ENCODE results near the gene CCDC169. TPM values are rescaled to one million over a fixed set of nuclear protein-coding genes. Genes with fewer than 3 reads are reported as not detected.

The CCDC169 gene
- total and polyA plus RNA-seq, 2 of the 4 experiments (the other 2 are of a cell fraction), result 0.54 to 0.62 TPM

- Histone ChIP-seq H2BK15ac (ENCODE audit: low read depth, low read length) (no peak overlapping the region), H3K18ac (ENCODE audit: low read depth, low read length) (no peak overlapping the region), H3K4ac (ENCODE audit: low read depth, low read length) (no peak overlapping the region), H3K27ac (ENCODE audit: insufficient read depth, low read length) (no peak overlapping the region), H2AFZ (replicated peaks; ENCODE audit: low read length, poor library complexity) (no peak overlapping the region), H2BK5ac (ENCODE audit: low read depth, low read length, poor library complexity, severe bottlenecking) (no peak overlapping the region), H3K23ac (ENCODE audit: low read depth, low read length) (no peak overlapping the region), H4K8ac (ENCODE audit: low read depth in 2 of 2, low read length in 2 of 2) (no peak overlapping the region), H4K91ac (ENCODE audit: insufficient read depth, low read depth, low read length) (no peak overlapping the region), H3K4me1 (ENCODE audit: control insufficient read depth, insufficient read depth, low read length) (peaks cover 5% of the 10 kb centered on the region; the same call in 1 of the 2 replicates), H3K4me2 (ENCODE audit: low read depth, low read length) (no peak overlapping the region), H3K9ac (ENCODE audit: low read depth, low read length) (no peak overlapping the region), H2AK9ac (replicated peaks; ENCODE audit: low read depth, low read length, poor library complexity) (no peak overlapping the region), H4K5ac (ENCODE audit: low read depth, low read length) (no peak overlapping the region), H3K79me1 (ENCODE audit: low read depth in 1 of 2, low read length in 2 of 2) (peaks cover 3 to 57% of the 10 kb centered on the region in 2 experiments), H3K14ac (replicated peaks; ENCODE audit: low read depth, low read length) (no peak overlapping the region), H3K36me3 (ENCODE audit: control insufficient read depth, insufficient read depth, low read length) (peaks cover 6% of the 10 kb centered on the region), H3K9me3 (ENCODE audit: control insufficient read depth, insufficient read depth, low read length) (no peaks in the 10 kb centered on the region), H3K4me3 (ENCODE audit: insufficient read depth, low read depth, low read length) (no peak overlapping the region), H2BK120ac (ENCODE audit: low read depth, low read length) (no peak overlapping the region), H3K56ac (ENCODE audit: extremely low read depth, insufficient read depth, low read length) (no peak overlapping the region), H2AK5ac (ENCODE audit: low read depth, low read length) (no peak overlapping the region), H3K9me1 (ENCODE audit: insufficient read depth, low read length) (peaks cover 5% of the 10 kb centered on the region), H3K27me3 (ENCODE audit: control insufficient read depth, insufficient read depth, low read length) (no peaks in the 10 kb centered on the region), H4K20me1 (ENCODE audit: insufficient read depth, low read length) (peaks cover 70% of the 10 kb centered on the region), H2BK20ac (ENCODE audit: low read depth, low read length) (no peak overlapping the region)
- in situ Hi-C loops (cut with MboI; ENCODE audit: low sequenced_read_pairs) (loop anchor here (25.0 kb wide), 1 partner anchor 648 kb away; the partner anchor contains the start of gene ALG5), intact Hi-C loops (cut with micrococcal nuclease) (loop anchor here (5.0 to 10.0 kb wide), 3 partner anchors 37 to 655 kb away; partner anchors contain the start of genes ALG5 and RFXAP), dilution Hi-C loops (cut with HindIII; ENCODE audit: low sequenced_read_pairs, unreplicated experiment) (no loop called here)
- no peak for TF ChIP-seq USF2 (IDR thresholded peaks at IDR 0.05; ENCODE audit: low read depth, low read length)
- TF ChIP-seq BHLHE40 (IDR thresholded peaks at IDR 0.05; ENCODE audit: low read depth, low read length), result no peak
- no peak for TF ChIP-seq CEBPB (IDR thresholded peaks at IDR 0.05; ENCODE audit: low read depth, low read length)
- DNase-seq (no peak), ATAC-seq (ENCODE audit: low read depth) (no peak)
- ChIA-PET POLR2A (ENCODE audit: unreplicated experiment) (no interaction called here), CTCF (interaction anchor here (2.1 kb wide), 1 partner anchor 8 kb away, joined by 5 read pairs; no protein-coding TSS in a partner anchor)
- BruUV-seq (replicated peaks), result no TSS peak
- WGBS, 2 experiments (ENCODE audit: extremely low coverage in 2 of 2, insufficient read length in 1 of 2), result no CpG with 5 or more reads among the region's 4 CpGs
These were observed 42.1 kb upstream of the CCDC169 start for GRCh38 chr13:36339600-36340155.

Measured in IMR-90 (cell line).